NCI-H2227 (cell line): ENCODE measurements around the gene SVIL.
"Not testable (repeated sequence)": the region's sequence is repeated elsewhere in the genome, so short reads cannot be mapped to it uniquely, and the experiment has no call there.

Experiments
- DNase-seq: peaks from one replicate; lab custom pipeline; 2025; ENCODE audit not compliant: unreplicated experiment; lab: John Stamatoyannopoulos, UW

The SVIL gene

DNA sequence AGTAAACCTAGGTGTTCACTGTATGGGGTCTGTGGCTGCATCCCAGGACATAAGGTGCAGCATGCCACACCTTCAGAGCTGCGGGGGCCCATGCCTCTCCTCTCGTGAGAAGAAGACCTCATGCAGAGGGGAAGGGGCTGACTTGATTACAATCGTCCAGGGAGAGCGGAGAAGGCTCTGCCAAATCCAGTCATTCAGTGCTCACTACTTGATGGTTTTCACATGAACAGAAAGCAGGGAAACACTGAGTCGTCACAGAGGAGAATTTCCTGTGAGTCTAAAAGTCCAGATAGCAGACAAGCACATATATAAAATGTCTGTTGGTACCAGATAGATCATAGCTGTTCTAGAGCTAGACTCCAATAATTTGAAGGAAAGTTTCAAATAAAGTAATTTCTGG is 52.0 kb downstream of the SVIL start:
- DNase-seq, result not testable (repeated sequence)

DNA sequence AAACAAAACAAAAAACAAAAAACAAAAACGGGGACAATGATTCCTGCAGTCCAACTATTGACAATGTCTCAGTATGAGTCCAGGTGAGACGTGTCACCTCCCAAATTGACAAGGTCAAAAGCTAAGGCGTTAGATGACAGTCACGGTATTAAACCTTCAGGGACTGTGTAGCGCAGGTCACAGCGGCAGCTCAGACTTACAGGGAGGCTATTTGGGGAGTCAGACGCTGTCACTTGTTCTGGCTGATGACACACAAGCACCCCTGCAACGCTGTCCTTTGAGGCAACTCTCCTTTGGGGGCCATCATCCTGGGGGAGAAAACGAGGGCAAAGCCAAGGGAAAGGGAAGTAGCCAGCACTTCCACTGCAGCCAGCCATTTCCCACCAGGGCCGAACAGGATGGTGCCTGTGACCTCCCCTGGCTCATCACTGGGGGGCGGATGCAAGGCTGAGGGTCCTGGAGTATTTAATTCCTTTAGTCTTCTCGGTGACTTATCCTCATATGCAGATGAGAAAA is 55.3 kb downstream of the SVIL start:
- DNase-seq, result no peak

DNA sequence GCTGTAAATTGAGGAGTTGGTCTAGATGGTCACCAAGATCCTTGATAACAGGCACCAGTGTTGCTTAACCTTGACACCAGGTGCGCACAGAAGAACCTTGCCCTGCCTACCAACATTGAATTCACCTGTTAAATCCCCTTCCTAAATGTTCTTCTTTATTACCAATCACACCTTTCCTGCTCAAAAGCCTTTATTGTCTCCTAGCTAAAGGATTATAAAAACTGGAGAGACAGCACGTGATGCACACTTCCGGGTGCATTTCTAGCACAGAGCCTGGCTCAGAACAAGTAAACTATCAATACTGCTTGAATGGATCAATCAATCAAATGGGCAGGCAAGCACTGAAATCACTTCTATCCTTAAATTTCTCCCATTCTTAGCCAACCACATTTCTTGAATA is 56.3 kb downstream of the SVIL start:
- DNase-seq, result no peak

DNA sequence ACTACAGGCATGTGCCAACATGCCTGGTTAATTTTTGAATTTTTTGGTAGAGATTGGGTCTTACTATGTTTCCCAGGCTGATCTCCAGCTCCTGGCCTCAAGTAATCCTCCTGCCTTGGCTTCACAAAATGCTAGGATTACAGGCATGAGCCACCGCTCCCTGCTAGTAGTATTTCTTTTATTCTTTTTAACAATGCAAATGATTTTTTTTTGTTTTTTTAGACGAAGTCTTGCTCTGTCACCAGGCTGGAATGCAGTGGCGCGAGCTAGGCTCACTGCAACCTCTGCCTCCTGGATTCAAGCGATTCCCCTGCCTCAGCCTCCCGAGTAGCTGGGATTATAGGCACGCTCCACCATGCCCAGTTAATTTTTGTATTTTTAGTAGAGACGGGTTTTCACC is 58.1 kb downstream of the SVIL start:
- no peak for DNase-seq

DNA sequence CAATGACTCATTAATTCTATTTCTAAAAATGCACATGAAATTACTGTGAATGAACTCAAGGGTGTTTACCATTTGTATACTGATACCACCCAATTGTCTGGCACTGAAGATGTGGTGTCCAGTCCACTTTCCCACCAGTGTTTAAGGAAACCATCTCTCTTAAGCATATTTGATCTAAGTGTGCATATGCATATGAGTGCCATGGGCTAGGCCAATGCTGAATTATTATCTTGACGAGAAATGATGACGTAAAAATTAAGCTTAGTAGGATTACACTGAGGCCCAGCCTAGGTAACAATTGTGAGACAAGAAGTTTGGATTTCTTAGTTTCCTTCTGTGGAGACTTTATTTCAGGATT is 59.7 kb downstream of the SVIL start:
- no peak for DNase-seq

DNA sequence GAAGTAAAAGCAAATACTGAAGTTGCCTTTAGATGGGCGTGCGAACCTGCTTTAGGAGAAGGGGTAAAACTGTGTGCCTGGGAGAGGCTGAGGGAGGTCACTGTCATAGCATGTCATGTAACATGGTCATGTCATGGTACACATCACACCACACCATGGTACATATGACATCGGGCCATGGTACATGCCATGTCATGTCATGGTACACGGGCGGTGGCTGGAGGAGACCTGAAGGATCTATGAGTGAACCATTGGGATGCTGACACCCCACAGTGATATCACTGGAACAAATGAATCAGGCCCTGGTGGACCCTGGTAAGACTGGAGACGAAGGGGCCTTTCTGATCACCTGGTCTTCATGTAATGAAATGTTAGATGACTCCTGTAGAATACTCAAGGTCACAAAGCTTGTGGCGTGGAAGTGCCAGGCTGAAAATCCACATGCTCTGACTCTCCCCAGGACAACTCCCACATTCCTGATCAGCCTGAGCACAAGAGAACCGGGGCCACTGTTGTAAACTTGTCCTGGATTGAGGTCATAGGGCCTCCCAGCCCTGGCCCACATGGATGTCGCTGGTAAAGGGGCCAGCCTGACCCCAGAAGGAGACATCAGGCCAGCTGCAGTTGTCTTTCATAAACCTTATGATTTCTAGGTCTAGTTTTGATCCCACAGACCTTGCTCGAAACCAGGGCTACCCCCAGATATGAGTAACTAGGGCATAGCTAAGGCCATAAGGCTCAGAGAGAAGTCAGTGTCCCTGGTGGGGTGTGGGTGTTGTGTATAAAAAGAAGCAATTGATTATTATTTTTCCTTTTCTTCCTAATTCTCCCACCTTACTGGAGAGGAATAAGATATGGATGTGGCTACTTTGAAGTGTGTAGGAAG is 60.3 kb downstream of the SVIL start:
- DNase-seq, result not testable (repeated sequence)

DNA sequence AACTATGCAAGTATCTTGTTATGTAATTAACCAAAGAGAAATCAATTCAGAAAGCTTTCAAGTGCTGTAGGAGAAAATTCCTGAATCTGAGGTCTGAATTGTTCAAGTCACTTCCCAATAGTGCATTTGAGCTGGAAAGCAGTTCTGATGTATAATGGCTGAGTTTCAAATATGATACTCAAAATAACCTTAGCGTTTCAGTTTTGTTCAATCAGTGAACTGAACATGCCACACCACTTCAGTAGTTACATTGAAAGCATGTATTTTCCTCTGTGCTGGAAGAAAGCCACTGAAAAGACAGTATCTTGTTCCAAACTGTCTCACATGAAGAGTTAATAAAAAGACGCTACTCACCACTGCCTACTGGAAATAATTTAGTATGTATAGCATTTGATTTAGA is 64.5 kb downstream of the SVIL start:
- not testable (repeated sequence) for DNase-seq

DNA sequence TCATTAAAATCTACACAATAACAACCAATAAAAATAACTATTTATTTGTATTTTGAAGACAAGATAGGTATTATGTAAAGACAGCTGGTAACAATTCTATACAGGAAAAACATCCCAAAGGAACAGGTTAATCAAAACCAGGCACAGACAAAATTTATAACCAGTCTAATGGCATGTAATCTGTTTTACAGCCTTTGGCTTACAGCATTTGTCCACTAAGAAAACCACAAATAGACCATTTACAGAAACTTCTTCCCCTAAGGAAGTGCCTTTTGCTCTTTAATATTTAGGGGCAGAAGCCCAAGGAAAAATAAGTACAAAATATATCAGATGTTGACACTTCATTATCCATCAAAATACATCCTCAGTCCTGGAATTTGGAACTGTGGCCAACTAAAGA is 65.0 kb downstream of the SVIL start:
- no peak for DNase-seq

DNA sequence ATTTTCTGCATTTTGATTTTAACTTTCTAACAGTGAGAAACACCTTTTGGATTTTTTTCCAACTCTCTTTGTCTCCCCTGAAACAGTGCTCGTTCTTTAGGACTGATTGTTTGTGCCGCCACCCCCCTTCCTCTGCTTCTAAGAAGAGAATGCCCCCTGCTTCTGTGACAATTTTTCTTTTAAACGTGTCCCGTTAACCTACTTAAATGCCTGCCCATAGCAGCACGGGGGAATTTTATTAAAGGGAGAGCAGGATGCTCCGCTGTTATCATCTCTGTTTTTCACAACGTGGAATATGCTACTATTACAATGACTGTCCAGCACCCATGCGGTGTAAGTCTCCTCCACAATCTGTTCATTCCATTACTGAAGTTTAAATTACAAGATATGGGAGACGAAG is 67.8 kb downstream of the SVIL start:
- DNase-seq, result no peak

DNA sequence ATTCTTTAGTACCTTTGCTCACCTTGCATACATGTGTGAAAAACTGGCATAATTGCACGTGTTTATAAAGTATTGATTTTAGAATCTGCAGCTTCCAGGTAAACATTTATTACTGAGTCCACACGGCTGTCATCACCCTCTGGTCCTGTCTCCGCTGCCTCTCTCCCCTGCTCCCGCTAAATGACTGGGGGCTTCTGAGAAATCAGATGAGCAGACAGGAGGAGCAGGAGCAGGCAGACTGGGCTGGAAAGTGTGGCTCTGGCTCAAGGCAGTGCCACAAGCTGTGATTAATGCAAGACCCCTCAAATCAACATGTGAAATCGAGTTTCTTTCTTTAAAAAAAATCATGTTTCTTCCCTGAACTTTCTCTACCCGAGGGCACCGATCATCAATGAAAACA is 68.6 kb downstream of the SVIL start:
- DNase-seq, result not testable (repeated sequence)

DNA sequence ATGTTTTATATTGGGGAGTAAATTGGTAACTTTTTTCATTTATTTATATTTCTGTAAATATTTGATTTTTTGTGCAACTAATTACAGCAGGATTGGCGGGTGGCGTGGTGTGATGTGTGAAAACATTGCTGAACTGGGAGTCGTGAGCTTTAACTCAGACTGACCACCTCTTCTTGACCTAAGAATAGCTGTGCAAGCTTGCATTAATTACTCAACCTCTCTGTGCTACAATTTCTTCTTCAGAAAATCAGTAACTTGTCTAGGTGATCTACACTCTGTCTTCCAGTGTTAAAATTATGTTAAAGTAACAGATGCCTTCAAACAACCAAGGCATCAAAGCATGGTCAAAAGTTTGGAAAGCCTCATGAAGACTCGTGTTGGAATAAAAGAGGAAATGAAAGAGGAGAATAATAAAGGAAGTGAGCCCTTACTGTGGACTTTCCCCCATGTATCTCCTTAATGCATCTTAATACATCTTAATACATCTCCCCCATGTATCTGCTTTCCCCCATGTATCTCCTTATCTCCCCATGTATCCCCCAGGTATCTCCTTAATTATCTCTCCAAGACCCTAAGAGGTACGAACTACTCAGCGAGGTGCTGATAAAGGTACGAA is 71.2 kb downstream of the SVIL start:
- DNase-seq, result no peak

DNA sequence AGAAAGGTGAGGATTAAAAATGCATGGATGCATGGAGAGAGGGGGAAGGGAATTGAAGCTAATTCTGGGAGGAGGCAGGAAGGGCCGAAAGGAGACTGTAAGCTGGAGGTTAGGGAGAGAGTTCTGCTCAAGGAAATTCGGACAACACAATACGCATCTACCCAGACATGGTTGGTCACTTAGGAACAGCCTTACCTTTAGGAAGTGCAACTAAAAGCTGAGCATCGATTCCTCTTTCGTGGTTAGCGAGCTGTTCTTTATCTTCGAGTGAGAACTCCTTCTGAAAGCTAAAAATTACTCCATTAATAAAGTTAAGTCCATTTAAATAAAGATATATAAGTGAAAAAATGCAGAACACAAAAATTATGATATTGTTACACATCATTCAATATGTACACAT is 71.8 kb downstream of the SVIL start:
- DNase-seq, result not testable (repeated sequence)

DNA sequence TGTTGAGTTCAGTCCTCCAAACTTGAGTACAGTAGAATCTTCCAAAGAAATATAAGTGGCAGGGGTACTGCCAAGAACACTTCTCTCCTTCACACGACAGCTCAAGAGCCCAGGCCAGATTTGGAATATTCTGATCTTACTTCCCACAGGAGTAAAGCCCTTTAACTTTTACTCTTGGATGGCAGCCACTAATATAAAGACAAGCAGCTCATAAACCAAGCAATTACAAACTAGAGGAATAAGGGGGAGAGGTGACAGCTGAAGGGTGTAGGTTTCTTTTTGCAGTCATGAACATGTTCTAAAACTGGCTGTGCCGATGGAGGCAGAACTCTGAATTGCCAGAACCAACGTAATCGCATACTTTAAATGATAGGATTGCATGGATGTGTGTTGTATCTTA is 74.8 kb downstream of the SVIL start:
- DNase-seq, result no peak

DNA sequence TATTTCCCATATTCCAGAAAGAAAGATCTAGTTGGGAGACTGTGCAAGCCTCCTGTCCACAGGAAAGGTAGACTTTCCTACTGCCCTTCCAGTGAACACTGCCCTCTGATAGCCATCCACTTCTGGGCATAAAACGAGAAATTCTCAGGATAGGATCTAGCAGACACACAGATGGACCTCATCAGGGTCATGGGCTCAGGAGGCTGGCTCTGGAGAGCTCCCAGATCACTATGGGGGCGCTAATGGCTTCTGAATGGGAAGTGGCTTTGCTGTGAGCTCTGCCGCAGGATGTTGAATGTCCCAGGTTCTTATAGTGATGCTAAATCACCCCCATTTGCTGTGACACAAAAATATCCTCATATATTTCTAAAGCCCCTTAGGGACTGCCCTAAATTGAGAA is 77.1 kb downstream of the SVIL start:
- DNase-seq, result no peak

DNA sequence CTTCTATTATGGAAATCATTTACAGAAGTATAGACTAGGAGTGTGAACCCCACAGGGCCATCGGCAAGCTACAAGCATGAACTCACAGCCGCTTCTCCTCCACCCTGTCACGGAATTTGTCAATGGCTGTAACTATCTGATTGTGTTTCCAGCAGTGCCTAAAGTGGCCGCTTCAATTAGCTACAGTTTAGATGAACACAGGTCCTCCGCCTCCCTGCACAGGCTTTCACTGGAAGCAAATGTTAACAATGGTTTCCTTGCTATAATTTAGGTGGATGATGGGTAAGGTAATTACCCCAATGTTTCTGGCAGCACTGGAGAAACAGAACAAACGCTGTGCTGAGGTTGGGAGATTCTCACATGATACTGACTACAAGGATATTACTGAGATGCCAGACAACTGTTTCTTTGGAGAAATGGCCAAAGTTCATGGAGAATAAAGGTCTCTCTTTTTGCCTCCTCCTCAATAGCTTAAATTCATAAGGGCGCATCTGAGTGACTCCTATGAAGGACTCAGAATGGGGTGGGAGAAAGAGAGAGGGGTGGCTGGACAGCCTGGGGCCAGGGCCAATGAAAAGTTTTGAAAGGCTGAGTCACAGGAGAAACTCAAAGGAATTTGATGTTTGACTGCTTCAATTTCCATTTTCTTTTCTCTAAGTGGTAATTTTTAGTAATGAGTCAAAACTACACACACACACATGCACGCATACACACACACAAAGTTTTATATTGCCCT is 78.9 kb downstream of the SVIL start:
- DNase-seq, result peak; percentile 52

DNA sequence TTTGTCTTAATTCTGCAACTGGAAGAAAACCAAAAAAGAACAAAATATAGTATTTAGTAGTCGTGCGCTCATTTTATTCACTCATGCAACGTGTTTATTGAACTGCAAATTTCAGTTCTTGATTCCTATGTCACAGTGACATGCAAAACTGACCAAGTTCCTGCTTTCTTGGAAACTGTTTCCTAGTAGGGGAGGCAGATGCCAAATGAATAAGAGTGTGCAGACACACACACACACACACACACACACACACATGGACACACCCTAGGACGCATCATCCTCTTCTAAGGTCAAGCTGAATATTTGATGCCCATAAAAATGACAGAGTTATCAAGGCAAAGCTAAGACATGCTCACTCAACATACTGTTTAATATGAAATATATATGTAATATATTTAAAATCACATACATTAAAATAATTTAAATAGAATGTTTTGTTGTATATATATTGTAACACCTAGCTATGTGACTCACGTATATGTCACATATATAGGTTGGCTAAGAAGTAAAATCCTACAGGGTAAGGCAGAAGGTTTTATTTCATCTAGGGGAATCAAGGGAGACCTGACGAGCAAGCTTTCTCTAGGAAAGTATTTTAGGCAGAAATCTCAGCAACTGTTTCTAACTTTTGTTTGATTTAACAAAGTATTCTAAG is 79.6 kb downstream of the SVIL start:
- DNase-seq, result no peak

DNA sequence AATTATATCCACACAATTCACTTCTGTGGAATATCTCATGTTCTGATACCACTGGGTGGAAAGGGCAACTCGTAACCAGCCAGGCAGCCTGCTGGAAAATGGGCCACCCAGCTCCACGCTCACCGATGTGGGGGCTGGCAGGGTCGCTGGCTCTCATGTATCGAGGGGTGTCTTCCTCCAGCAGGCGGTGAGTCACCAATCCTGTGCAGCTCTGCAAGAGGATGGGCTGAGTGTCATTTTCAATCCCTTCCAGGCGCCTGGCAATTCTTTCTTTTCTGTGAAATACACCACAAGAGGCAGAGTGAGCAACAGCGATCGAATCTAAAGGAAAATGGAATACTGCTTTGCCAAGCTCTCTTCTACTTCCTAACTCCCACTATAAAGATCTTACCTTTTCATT is 80.1 kb downstream of the SVIL start:
- DNase-seq, result peak; percentile 0

DNA sequence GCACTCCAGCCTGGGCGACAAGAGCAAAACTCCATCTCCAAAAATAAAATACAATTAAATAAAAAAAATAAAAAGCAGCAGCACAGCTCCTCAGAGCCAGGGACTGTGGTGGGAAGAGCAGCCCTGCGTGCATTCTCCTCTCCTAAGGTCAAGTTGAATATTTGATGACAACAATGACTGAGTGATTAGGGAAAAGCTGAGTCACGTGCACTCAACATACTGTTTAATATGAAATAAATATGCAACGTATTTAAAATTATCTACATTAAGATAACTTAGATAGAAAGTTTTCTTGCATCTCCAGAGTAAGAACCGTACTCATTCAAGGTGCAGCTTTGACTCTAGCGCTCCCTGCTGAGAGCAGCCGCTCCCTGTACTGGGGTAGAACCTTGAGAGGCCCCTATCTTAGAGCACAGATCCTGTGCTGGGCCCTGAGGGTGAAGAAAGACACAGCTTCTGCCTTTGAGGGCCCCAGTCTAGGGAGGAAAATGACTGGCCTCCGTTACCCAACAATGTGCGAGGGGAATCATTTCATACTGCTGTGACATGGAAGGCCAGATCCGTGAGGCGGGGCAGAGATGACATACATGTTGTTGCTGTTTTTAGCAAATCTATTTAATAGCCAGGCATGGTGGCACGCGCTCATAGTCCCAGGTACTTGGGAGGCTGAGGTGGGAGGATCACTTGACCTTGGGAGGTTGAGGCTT is 81.1 kb downstream of the SVIL start:
- DNase-seq, result no peak

DNA sequence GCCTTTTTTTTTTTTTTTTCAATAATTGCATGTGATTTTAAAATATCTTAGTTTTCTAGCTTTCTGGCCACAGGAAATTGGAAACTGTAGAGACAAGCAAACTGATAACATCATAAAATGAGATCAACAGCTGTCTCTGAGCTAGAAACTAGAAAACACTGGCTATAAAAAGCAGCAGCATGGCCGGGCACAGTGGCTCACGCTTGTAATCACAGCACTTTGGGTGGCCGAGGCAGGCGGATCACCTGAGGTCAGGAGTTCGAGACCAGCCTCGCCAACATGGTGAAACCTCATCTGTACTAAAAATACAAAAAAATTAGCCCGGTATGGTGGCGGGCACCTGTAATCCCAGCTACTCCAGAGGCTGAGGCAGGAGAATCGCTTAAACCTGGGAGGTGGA is 81.7 kb downstream of the SVIL start:
- DNase-seq, result not testable (repeated sequence)

DNA sequence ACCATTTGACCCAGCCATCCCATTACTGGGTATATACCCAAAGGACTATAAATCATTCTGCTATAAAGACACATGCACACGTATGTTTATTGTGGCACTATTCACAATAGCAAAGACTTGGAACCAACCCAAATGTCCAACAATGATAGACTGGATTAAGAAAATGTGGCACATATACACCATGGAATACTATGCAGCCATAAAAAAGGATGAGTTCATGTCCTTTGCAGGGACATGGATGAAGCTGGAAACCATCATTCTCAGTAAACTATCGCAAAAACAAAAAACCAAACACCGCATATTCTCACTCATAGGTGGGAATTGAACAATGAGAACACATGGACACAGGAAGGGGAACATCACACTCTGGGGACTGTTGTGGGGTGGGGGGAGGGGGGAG is 85.3 kb downstream of the SVIL start:
- not testable (repeated sequence) for DNase-seq
